Karpas-422 (cell line): ENCODE measurements around the gene TIMM23B. TPM values are rescaled to one million over a fixed set of nuclear protein-coding genes. Genes with fewer than 3 reads are reported as not detected.
"Not testable (repeated sequence)": the region's sequence is repeated elsewhere in the genome, so short reads cannot be mapped to it uniquely, and the experiment has no call there.

ENCODE experiments used
- DNase-seq: peaks from one replicate; pipeline ENCODE4 v3.0.0-alpha.2; 2015
- H2AFZ ChIP-seq: fragments of 200-600 bp; sonication (generic); 2 replicates; pipeline ENCODE4 v1.6.1; 2014; ENCODE audit warnings: antibody characterized with exemption, low read length, mixed read lengths
- H3K27ac ChIP-seq: fragments of 200-600 bp; sonication (generic); 2 replicates; pipeline ENCODE4 v1.5.1; 2014; ENCODE audit warnings: mild to moderate bottlenecking, low read length, moderate library complexity
- H3K27me3 ChIP-seq: fragments of 200-600 bp; sonication (generic); 2 replicates; pipeline ENCODE4 v1.6.1; 2014; ENCODE audit warnings: low read length, mixed read lengths
- H3K36me3 ChIP-seq: fragments of 200-600 bp; sonication (generic); 2 replicates; pipeline ENCODE4 v1.6.1; 2014; ENCODE audit warnings: low read length, mixed read lengths; ENCODE audit not compliant: insufficient read depth
- H3K4me1 ChIP-seq: fragments of 200-600 bp; sonication (generic); 2 replicates; pipeline ENCODE4 v1.6.1; 2014; ENCODE audit warnings: mild to moderate bottlenecking, low read length, mixed read lengths
- H3K4me2 ChIP-seq: fragments of 200-600 bp; sonication (generic); 2 replicates; pipeline ENCODE4 v1.6.1; 2014; ENCODE audit warnings: low read length, low read depth, mild to moderate bottlenecking; ENCODE audit not compliant: poor library complexity, severe bottlenecking
- H3K4me3 ChIP-seq: fragments of 200-600 bp; sonication (generic); 2 replicates; pipeline ENCODE4 v1.5.1; 2014; ENCODE audit warnings: mild to moderate bottlenecking, antibody characterized with exemption, low read length, mixed read lengths
- H3K79me2 ChIP-seq: fragments of 200-600 bp; sonication (generic); 2 replicates; pipeline ENCODE4 v1.6.1; 2014; ENCODE audit warnings: mild to moderate bottlenecking, low read length, mixed read lengths
- H3K9ac ChIP-seq: fragments of 200-600 bp; sonication (generic); 2 replicates; pipeline ENCODE4 v1.6.0; 2014; ENCODE audit warnings: low read length
- H3K9me2 ChIP-seq: fragments of 200-600 bp; sonication (generic), shearing (Covaris generic); replicated peaks from 2 replicates; pipeline ENCODE4 v1.6.0; 2014; ENCODE audit warnings: mild to moderate bottlenecking, low read length, moderate library complexity; ENCODE audit not compliant: insufficient read depth
- H3K9me3 ChIP-seq: fragments of 300-700, 200-600 bp; sonication (generic); 2 replicates; pipeline ENCODE4 v1.6.1; 2014; ENCODE audit warnings: low read length, mixed read lengths
- H4K20me1 ChIP-seq: fragments of 200-600 bp; sonication (generic); 2 replicates; pipeline ENCODE4 v1.6.1; 2014; ENCODE audit warnings: mild to moderate bottlenecking, antibody characterized with exemption, low read length, low read depth; ENCODE audit not compliant: insufficient read depth
- total RNA-seq: library from RNA; depleted of rRNA; stranded (reverse); fragments of >200 nt; shearing (Covaris generic); gene quantifications from 2 replicates; pipeline ENCODE4 v1.2.3, GENCODE V29; 2014; ENCODE audit warnings: low replicate concordance

TIMM23B gene
- total RNA-seq, 1 experiment from 2014 or later = 31.7 TPM

DNA sequence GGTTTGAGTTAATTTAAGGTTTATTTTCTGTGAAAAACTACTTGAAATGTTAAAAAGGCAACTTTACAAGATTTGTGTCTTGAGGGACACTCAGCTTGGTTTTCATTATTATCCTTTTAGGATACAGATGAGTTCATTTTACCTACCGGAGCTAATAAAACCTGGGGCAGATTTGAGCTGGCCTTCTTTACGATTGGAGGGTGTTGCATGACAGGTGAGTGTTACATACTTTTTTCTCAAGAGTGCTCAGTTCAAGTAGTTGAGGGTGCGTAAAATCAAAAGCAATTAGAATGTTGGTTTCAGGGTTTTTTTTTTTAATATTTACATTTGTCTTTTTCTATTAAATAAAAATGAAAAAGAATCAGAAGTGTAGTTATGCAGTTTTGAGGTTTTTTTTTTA lies 10.2 kb downstream of the TIMM23B start:
- H2AFZ ChIP-seq, H3K4me1 ChIP-seq, H3K4me3 ChIP-seq, H3K9ac ChIP-seq, H3K4me2 ChIP-seq, H3K9me3 ChIP-seq, H3K36me3 ChIP-seq, H3K27me3 ChIP-seq, H4K20me1 ChIP-seq, H3K9me2 ChIP-seq, DNase-seq, H3K27ac ChIP-seq: not testable (repeated sequence)
- H3K79me2 ChIP-seq = peaks cover 32% of the 10 kb centered on the region

DNA sequence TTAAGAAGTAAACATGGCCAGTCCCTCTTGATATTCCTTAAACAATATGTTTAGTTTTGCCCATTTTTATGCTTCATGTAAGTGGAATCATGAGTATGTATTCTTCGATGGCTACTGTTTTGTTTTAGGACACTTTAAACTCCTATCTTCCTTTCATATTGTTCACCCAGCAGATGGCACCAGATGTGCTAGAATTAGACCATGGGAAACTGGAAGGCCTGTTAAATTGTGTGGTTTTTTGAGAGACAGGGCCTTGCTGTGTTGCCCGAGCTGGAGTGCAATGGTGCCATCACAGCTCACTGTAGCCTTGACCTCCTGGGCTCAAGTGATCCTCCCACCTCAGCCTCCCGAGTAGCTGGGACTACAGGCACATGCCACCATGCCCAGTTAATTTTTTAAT lies 11.3 kb downstream of the TIMM23B start:
- H3K9me2 ChIP-seq, H3K27ac ChIP-seq, H3K4me2 ChIP-seq, H3K36me3 ChIP-seq, H2AFZ ChIP-seq, H3K9me3 ChIP-seq, H3K27me3 ChIP-seq, H4K20me1 ChIP-seq, H3K4me3 ChIP-seq, H3K4me1 ChIP-seq, DNase-seq, H3K9ac ChIP-seq: not testable (repeated sequence)
- H3K79me2 ChIP-seq = peaks cover 33% of the 10 kb centered on the region

- not testable (repeated sequence) for H4K20me1 ChIP-seq, H3K4me2 ChIP-seq
Measured at GRCh38 chr10:49970331-49970857, 28.5 kb downstream of the TIMM23B start.

GRCh38 chr10:49971466-49971865 lies 29.6 kb downstream of the TIMM23B start:
- not testable (repeated sequence) for H4K20me1 ChIP-seq, H3K9ac ChIP-seq, H3K4me3 ChIP-seq, DNase-seq, H3K4me1 ChIP-seq, H3K27ac ChIP-seq, H3K79me2 ChIP-seq, H2AFZ ChIP-seq, H3K36me3 ChIP-seq, H3K9me2 ChIP-seq, H3K4me2 ChIP-seq, H3K27me3 ChIP-seq, H3K9me3 ChIP-seq

More at GRCh38 chr10:49970331-49970857, 28.5 kb downstream of the TIMM23B start:
- H3K9me3 ChIP-seq, DNase-seq, H2AFZ ChIP-seq, H3K4me1 ChIP-seq, H3K36me3 ChIP-seq, H3K9me2 ChIP-seq, H3K79me2 ChIP-seq, H3K27me3 ChIP-seq, H3K4me3 ChIP-seq, H3K9ac ChIP-seq, H3K27ac ChIP-seq: not testable (repeated sequence)

- DNase-seq, H3K27me3 ChIP-seq, H3K4me2 ChIP-seq, H3K9me2 ChIP-seq, H3K79me2 ChIP-seq, H3K9me3 ChIP-seq, H3K27ac ChIP-seq, H4K20me1 ChIP-seq, H3K4me1 ChIP-seq, H2AFZ ChIP-seq, H3K4me3 ChIP-seq, H3K36me3 ChIP-seq, H3K9ac ChIP-seq: not testable (repeated sequence)
Measured at GRCh38 chr10:49972094-49972493, 30.2 kb downstream of the TIMM23B start.

DNA sequence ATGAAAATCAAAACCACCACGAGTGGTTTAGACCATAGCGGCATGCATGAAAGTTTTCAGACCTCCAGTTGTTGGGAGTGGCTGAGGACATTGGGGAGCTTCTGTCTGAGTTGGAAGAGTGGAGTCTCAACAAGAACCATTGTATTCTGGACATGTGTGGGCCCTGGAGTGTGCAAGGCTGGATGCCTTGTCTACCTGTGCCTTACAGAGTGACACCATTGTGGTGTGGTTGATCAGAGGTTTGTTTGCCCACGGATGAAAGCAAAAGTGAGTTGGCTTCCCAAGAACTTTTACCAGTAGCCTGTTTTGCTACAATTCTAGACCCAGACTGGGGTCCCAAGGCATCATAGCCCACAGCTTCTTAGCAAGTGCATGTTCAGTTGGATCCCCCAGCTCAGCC lies 35.9 kb downstream of the TIMM23B start:
- not testable (repeated sequence) for H4K20me1 ChIP-seq, H3K27ac ChIP-seq, H3K9ac ChIP-seq, H3K4me3 ChIP-seq, H3K4me2 ChIP-seq, H2AFZ ChIP-seq, H3K79me2 ChIP-seq, H3K4me1 ChIP-seq, H3K36me3 ChIP-seq, H3K27me3 ChIP-seq, H3K9me2 ChIP-seq, DNase-seq, H3K9me3 ChIP-seq

DNA sequence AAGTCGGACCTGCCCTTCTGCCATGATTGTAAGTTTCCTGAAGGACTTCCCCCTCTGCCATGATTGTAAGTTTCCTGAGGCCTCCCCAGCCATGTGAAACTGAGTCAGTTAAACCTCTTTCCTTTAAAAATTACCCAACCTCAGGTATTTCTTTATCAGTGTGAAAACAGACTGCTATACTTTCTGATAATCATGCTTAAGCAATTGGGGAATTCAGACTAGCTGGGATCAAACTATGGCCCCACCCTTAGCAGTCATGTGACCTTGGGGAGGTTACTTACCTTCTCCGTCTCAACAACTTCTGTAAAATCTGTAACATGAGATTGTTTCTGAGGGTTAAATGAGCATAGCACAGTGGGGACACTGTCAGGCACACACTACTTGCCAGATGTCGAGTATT lies 45.4 kb downstream of the TIMM23B start:
- H2AFZ ChIP-seq, H3K36me3 ChIP-seq, H3K4me2 ChIP-seq, H3K9me2 ChIP-seq, H3K9ac ChIP-seq, H4K20me1 ChIP-seq, H3K9me3 ChIP-seq, H3K4me1 ChIP-seq, H3K4me3 ChIP-seq, H3K27ac ChIP-seq, DNase-seq, H3K27me3 ChIP-seq, H3K79me2 ChIP-seq: not testable (repeated sequence)

- not testable (repeated sequence) for H3K9ac ChIP-seq, H3K4me1 ChIP-seq, H2AFZ ChIP-seq, H3K4me3 ChIP-seq, H3K9me2 ChIP-seq, H3K36me3 ChIP-seq, H3K4me2 ChIP-seq, H3K9me3 ChIP-seq, H3K79me2 ChIP-seq, DNase-seq, H3K27ac ChIP-seq, H3K27me3 ChIP-seq, H4K20me1 ChIP-seq
Measured at GRCh38 chr10:49988376-49988775, 46.5 kb downstream of the TIMM23B start, which contains the start of gene AGAP6. TSS of gene AGAP6 (plus strand) at chr10:49988406. CDS start at chr10:49988716, 310 bp downstream.

DNA sequence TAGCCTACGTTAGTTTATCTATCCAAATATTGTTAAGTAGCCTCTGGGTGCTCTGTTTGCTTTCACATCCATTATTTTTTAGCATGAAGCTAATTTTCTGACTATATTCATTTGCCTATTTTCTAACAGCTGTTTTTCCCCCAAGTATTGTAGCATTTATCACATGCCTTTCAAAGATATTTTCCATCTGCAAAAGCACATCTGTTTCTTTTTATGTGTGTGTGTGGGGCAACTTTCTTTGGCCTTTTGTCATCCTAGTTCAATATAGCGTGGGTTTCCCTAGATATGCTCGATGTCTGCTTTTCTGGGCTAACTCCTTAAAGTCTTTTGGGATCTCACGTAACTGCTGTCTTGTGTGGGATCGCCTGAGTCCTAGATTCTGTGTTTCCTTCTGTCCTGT lies 53.5 kb downstream of the TIMM23B start:
- H3K27ac ChIP-seq, H3K4me3 ChIP-seq, H3K27me3 ChIP-seq, DNase-seq, H3K4me2 ChIP-seq, H3K4me1 ChIP-seq, H3K79me2 ChIP-seq, H2AFZ ChIP-seq, H3K9me2 ChIP-seq, H3K36me3 ChIP-seq, H3K9ac ChIP-seq, H3K9me3 ChIP-seq, H4K20me1 ChIP-seq: not testable (repeated sequence)
